GM12878 (cell line): ENCODE measurements around the gene NUDT14. TPM values are rescaled to one million over a fixed set of nuclear protein-coding genes. Genes with fewer than 3 reads are reported as not detected.

Experiments used
- ATAC-seq: fragments of 200-7000 bp; cut with Tn5 transposase; 3 replicates; pipeline ENCODE4 v1.9.1; 2020; ENCODE audit warnings: mild to moderate bottlenecking, moderate library complexity
- BruUV-seq: library from RNA; stranded (reverse); fragments of 400-500 nt; replicated peaks from 2 replicates; lab custom pipeline; 2021; lab: Mats Ljungman, UMichigan
- CTCF ChIA-PET: fragments of 300-600 bp; sonication (Branson Sonifier 250); formaldehyde crosslinking; extraction: SDS; loops from one replicate; lab custom pipeline; 2021; ENCODE audit warnings: inconsistent platforms; lab: Yijun Ruan, JAX
- POLR2A ChIA-PET: fragments of 350-600 bp; formaldehyde crosslinking; extraction: SDS; loops from one replicate; lab custom pipeline; 2021; ENCODE audit warnings: inconsistent platforms; lab: Charles Lee
- RAD21 ChIA-PET: fragments of 300-600 bp; sonication (Branson Sonifier 250); formaldehyde crosslinking; loops from one replicate; lab custom pipeline; 2023; ENCODE audit warnings: antibody characterized with exemption; ENCODE audit not compliant: unreplicated experiment; lab: Charles Lee
- SMC1A ChIA-PET: fragments of 300-600 bp; sonication (Branson Sonifier 250); formaldehyde crosslinking; loops from one replicate; lab custom pipeline; 2023; ENCODE audit not compliant: unreplicated experiment, uncharacterized antibody; lab: Charles Lee
- DNase-seq: peaks from one replicate; pipeline ENCODE4 v3.0.0-alpha.2; 2011; ENCODE audit warnings: low read depth, low spot score
- FAIRE-seq: peaks from 3 replicates; lab custom pipeline; 2011; peaks lifted over from hg19 to GRCh38; lab: Jason Lieb, UNC
- H2AFZ ChIP-seq: 2 replicates; pipeline ENCODE4 v1.6.0; 2011; ENCODE audit warnings: low read depth, low read length, control low read depth; ENCODE audit not compliant: control insufficient read depth
- H3K27ac ChIP-seq: 2 replicates; pipeline ENCODE4 v1.5.1; 2011; ENCODE audit warnings: control low read depth; ENCODE audit not compliant: control insufficient read depth, insufficient read depth
- H3K27me3 ChIP-seq, 2 experiments: replicated peaks in 1 of 2; 2 replicates each; pipeline versions ENCODE4 v1.6.0 to v1.6.1; 2011; ENCODE audit warnings: low read length in 1 of 2; ENCODE audit not compliant: control insufficient read depth in 2 of 2, insufficient read depth in 2 of 2
- H3K36me3 ChIP-seq, 2 experiments: 2 replicates each; pipeline ENCODE4 v1.5.1; 2011; ENCODE audit warnings: low read length in 1 of 2; ENCODE audit not compliant: control insufficient read depth in 2 of 2, insufficient read depth in 2 of 2
- H3K4me1 ChIP-seq: 2 replicates; pipeline ENCODE4 v1.6.1; 2011; ENCODE audit warnings: mild to moderate bottlenecking, low read length, moderate library complexity, mixed read lengths; ENCODE audit not compliant: control insufficient read depth, insufficient read depth
- H3K4me2 ChIP-seq: 2 replicates; pipeline ENCODE4 v1.6.0; 2011; ENCODE audit warnings: control low read depth; ENCODE audit not compliant: control insufficient read depth, insufficient read depth
- H3K4me3 ChIP-seq: fragments of 200-600 bp; sonication (generic); 2 replicates; pipeline ENCODE4 v1.5.1; 2016
- H3K79me2 ChIP-seq: 2 replicates; pipeline ENCODE4 v1.6.0; 2011; ENCODE audit warnings: low read length; ENCODE audit not compliant: control insufficient read depth, insufficient read depth
- H3K9ac ChIP-seq: 2 replicates; pipeline ENCODE4 v1.8.0; 2011; ENCODE audit warnings: low read length, control low read depth, mixed read lengths; ENCODE audit not compliant: control insufficient read depth, insufficient read depth
- H3K9me3 ChIP-seq: replicated peaks from 3 replicates; pipeline ENCODE4 v1.5.1; 2011; ENCODE audit warnings: mild to moderate bottlenecking, low read length; ENCODE audit not compliant: control insufficient read depth, insufficient read depth
- H4K20me1 ChIP-seq: 2 replicates; pipeline ENCODE4 v1.6.0; 2011; ENCODE audit not compliant: control insufficient read depth, insufficient read depth
- ASH2L ChIP-seq: fragments of 300-600, 200-600 bp; sonication (generic); IDR thresholded peaks from 2 replicates; pipeline ENCODE4 v1.6.1; 2017; ENCODE audit warnings: low read depth, mild to moderate bottlenecking, borderline replicate concordance
- ATF7 ChIP-seq: fragments of 450-650 bp; IDR thresholded peaks from 2 replicates; pipeline ENCODE4 v1.6.1; 2016; ENCODE audit warnings: low read depth, mild to moderate bottlenecking
- BACH1 ChIP-seq: fragments of 450-650 bp; IDR thresholded peaks from 2 replicates; pipeline ENCODE4 v1.6.1; 2017; ENCODE audit warnings: mild to moderate bottlenecking, borderline replicate concordance
- BMI1 ChIP-seq: fragments of 450-650 bp; IDR thresholded peaks from 2 replicates; pipeline ENCODE4 v1.6.1; 2016; ENCODE audit warnings: mild to moderate bottlenecking, moderate library complexity, borderline replicate concordance
- CBFB ChIP-seq: IDR thresholded peaks from 2 replicates; pipeline ENCODE4 v1.6.1; 2016; ENCODE audit warnings: antibody characterized with exemption, low read depth
- CREM ChIP-seq: IDR thresholded peaks from 2 replicates; pipeline ENCODE4 v1.6.1; 2014; ENCODE audit warnings: antibody characterized with exemption, low read depth
- EZH2 ChIP-seq: IDR thresholded peaks from 2 replicates; pipeline ENCODE4 v1.6.1; 2012; ENCODE audit warnings: low read depth, mild to moderate bottlenecking, control low read depth, inconsistent platforms, low read length, borderline replicate concordance; ENCODE audit not compliant: control insufficient read depth
- GABPA ChIP-seq: IDR thresholded peaks from 2 replicates; pipeline ENCODE4 v1.6.1; 2014; ENCODE audit warnings: antibody characterized with exemption, low read depth, mild to moderate bottlenecking, inconsistent platforms
- HDAC2 ChIP-seq: fragments of 200-600 bp; sonication (generic); IDR thresholded peaks from 2 replicates; pipeline ENCODE4 v1.6.1; 2017
- HDGF ChIP-seq: fragments of 450-650 bp; IDR thresholded peaks from 2 replicates; pipeline ENCODE4 v1.6.1; 2016; ENCODE audit warnings: antibody characterized with exemption
- KDM1A ChIP-seq: fragments of 200-600 bp; sonication (generic); IDR thresholded peaks from 2 replicates; pipeline ENCODE4 v1.6.1; 2016; ENCODE audit warnings: borderline replicate concordance
- MXI1 ChIP-seq: fragments of 150-350 bp; IDR thresholded peaks from 2 replicates; pipeline ENCODE4 v1.6.1; 2011; ENCODE audit warnings: low read depth, mild to moderate bottlenecking, inconsistent platforms, low read length, improper control_type of control experiment
- NFIC ChIP-seq: IDR thresholded peaks from 2 replicates; pipeline ENCODE4 v1.6.1; 2012; ENCODE audit warnings: low read depth, mild to moderate bottlenecking, inconsistent platforms, low read length, moderate library complexity
- PAX5 ChIP-seq: IDR thresholded peaks from 2 replicates; pipeline ENCODE4 v1.6.1; 2011; ENCODE audit warnings: low read depth, low read length, borderline replicate concordance
- POLR2A ChIP-seq: IDR thresholded peaks from 2 replicates; pipeline ENCODE4 v1.6.1; 2011; ENCODE audit warnings: low read depth, mild to moderate bottlenecking, low read length
- RELB ChIP-seq: fragments of 450-650 bp; IDR thresholded peaks from 2 replicates; pipeline ENCODE4 v1.6.1; 2017; ENCODE audit warnings: low read depth, mild to moderate bottlenecking, moderate library complexity
- SMARCA5 ChIP-seq: fragments of 450-650 bp; IDR thresholded peaks from 2 replicates; pipeline ENCODE4 v1.6.1; 2017; ENCODE audit warnings: mild to moderate bottlenecking
- YY1 ChIP-seq: IDR thresholded peaks from 2 replicates; pipeline ENCODE4 v1.6.1; 2011; ENCODE audit warnings: low read depth, mild to moderate bottlenecking, low read length
- WGBS: methylation state at CpG from one replicate; pipeline ENCODE4 v1.1.6; 2016; ENCODE audit warnings: low lambda C conversion rate; ENCODE audit not compliant: insufficient replicate concordance, insufficient coverage; ENCODE audit errors: missing lambda C conversion rate; 5-methylcytosine and 5-hydroxymethylcytosine counted together
- in situ Hi-C: fragments of 300-500 bp; cut with MboI; formaldehyde crosslinking; loops from 9 replicates; pipeline ENCODE4 v1.14.3; 2018; ENCODE audit warnings: mixed read lengths
- intact Hi-C: fragments of 100-400 bp; cut with micrococcal nuclease; formaldehyde crosslinking; loops from one replicate; pipeline ENCODE4 v1.14.2; 2022; ENCODE audit not compliant: unreplicated experiment
- polyA plus RNA-seq, 11 experiments: library from polyadenylated mRNA; depleted of rRNA in 4 of 11; unstranded in 6 of 11; stranded (reverse) in 5 of 11; fragments of >200 nt; fragmentation: Nextera tagmentation in 4 of 11; fragmentation: Illumina TruSeq in 1 of 11; extraction: Ambion mirVana in 4 of 11; extraction: Trizol in 1 of 11; gene quantifications; 1 replicate in 1 of 11; 2 replicates in 10 of 11; pipeline versions ENCODE4 v1.2.1 to v1.2.3, GENCODE V29; 2011 to 2016; ENCODE audit warnings: inconsistent platforms in 2 of 11, missing spikeins in 2 of 11, low read depth in 1 of 11
- total RNA-seq, 4 experiments: library from RNA; depleted of rRNA in 3 of 4; stranded (reverse); fragments of >200 nt in 3 of 4; fragmentation: Illumina TruSeq in 1 of 4; extraction: Trizol in 1 of 4; gene quantifications; 2 replicates each; pipeline versions ENCODE4 v1.2.1 to v1.2.3, GENCODE V29; 2013 to 2021

NUDT14 gene
- total and polyA plus RNA-seq, 10 of the 15 experiments (the other 5 are each of a cell fraction or from before 2014, with no cell fraction given) = 0.62 to 6.8 (median 4.3) TPM; not detected in 1

DNA sequence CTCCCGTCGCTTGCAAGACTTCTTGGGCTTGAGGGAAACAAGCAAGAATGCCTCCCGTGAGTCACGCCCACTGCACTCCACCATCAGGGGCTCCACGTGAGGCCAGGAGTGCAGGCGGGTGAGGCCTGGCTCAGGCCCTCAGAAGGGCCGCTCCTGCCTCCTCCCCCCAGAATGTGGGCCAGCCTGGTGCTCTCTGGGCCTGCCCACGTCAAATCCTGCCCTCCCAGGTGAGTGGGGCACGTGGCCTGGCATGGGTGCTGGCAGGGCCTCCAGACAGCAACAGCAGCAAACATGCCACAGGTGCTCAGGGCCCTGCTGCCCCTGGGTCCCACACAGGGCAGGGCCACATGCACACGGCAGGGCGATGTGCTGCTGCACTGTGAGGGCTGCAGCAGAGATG is 36.7 kb upstream of the NUDT14 start:
- Histone ChIP-seq H3K9me3 (no peaks in the 10 kb centered on the region), H3K36me3 (peaks cover 4 to 35% of the 10 kb centered on the region in 2 experiments; a peak in 3 of 4 replicates), H3K4me1 (no peaks in the 10 kb centered on the region), H3K9ac (no peak overlapping the region), H3K4me3 (no peak overlapping the region), H4K20me1 (no peaks in the 10 kb centered on the region), H3K4me2 (no peak overlapping the region), H3K79me2 (no peaks in the 10 kb centered on the region), H2AFZ (no peak overlapping the region), H3K27ac (no peak overlapping the region), H3K27me3 (no peaks in the 10 kb centered on the region)
- TF ChIP-seq YY1 (no peak), HDGF (no peak), EZH2 (no peak), HDAC2 (no peak), POLR2A (peak; percentile 19; the same call in 1 of the 2 replicates), NFIC (no peak)
- intact Hi-C loops = no loop called here
- 96% methylated on average over 11 of the region's 11 CpGs for WGBS
- ChIA-PET SMC1A (no interaction called here), RAD21 (no interaction called here), POLR2A (interaction anchor here (0.5 kb wide), 1 partner anchor 323 kb away, joined by 3 read pairs; no protein-coding TSS in a partner anchor), CTCF (no interaction called here)
- no peak for FAIRE-seq
- ATAC-seq = no peak
- no TSS peak for BruUV-seq
- DNase-seq = no peak
- in situ Hi-C loops = no loop called here

- no peaks in the 10 kb centered on the region for H3K79me2 ChIP-seq
- ChIA-PET RAD21 (no interaction called here), SMC1A (no interaction called here), POLR2A (no interaction called here), CTCF (no interaction called here)
- no peaks in the 10 kb centered on the region for H3K4me1 ChIP-seq
- H3K27me3 ChIP-seq = no peaks in the 10 kb centered on the region
- H3K36me3 ChIP-seq = peaks cover 1 to 35% of the 10 kb centered on the region in 2 experiments; a peak in 3 of 4 replicates
- no peak overlapping the region for H3K27ac ChIP-seq
- H4K20me1 ChIP-seq = no peaks in the 10 kb centered on the region
- in situ Hi-C loops = no loop called here
- intact Hi-C loops = no loop called here
- H3K9me3 ChIP-seq = no peaks in the 10 kb centered on the region
- DNase-seq (no peak), ATAC-seq (no peak), FAIRE-seq (no peak)
- no peak overlapping the region for H3K9ac ChIP-seq
- 94% methylated on average over 26 of the region's 30 CpGs for WGBS
- H3K4me2 ChIP-seq = no peak overlapping the region
- no TSS peak for BruUV-seq
- no peak overlapping the region for H3K4me3 ChIP-seq
- no peak overlapping the region for H2AFZ ChIP-seq
- TF ChIP-seq KDM1A = no peak
- TF ChIP-seq BACH1 = no peak
- no peak for TF ChIP-seq PAX5
- TF ChIP-seq ATF7 = no peak
- TF ChIP-seq ASH2L = no peak
- TF ChIP-seq BMI1 = no peak
- TF ChIP-seq SMARCA5 = no peak
- TF ChIP-seq RELB = no peak
- no peak for TF ChIP-seq MXI1
- TF ChIP-seq CREM = no peak
- TF ChIP-seq CBFB = no peak
- no peak for TF ChIP-seq GABPA
These were observed 35.6 kb upstream of the NUDT14 start for GRCh38 chr14:105216490-105217247.
